H9 (cell line): Measurements from ENCODE around the gene EXOC6. TPM values are rescaled to one million over a fixed set of nuclear protein-coding genes. Genes with fewer than 3 reads are reported as not detected.

Experiments
- DNase-seq: peaks from one replicate; pipeline ENCODE4 v3.0.0-alpha.2; 2017
- H2AFZ ChIP-seq: one replicate; pipeline ENCODE4 v1.6.1; 2013; ENCODE audit warnings: mild to moderate bottlenecking, low read length, control low read depth, moderate library complexity
- H2AK5ac ChIP-seq: 2 replicates; pipeline ENCODE4 v1.6.1; 2013; ENCODE audit warnings: low read length, control low read depth, mixed read lengths; ENCODE audit not compliant: insufficient read length
- H2BK120ac ChIP-seq: one replicate; pipeline ENCODE4 v1.6.1; 2013; ENCODE audit warnings: low read depth, mild to moderate bottlenecking, low read length, control low read depth, inconsistent platforms; ENCODE audit not compliant: poor library complexity, severe bottlenecking
- H2BK12ac ChIP-seq: 2 replicates; pipeline ENCODE4 v1.6.1; 2013; ENCODE audit warnings: low read length, control low read depth, mixed read lengths, low read depth; ENCODE audit not compliant: insufficient read length
- H2BK15ac ChIP-seq: 2 replicates; pipeline ENCODE4 v1.6.1; 2013; ENCODE audit warnings: low read depth, low read length, control low read depth
- H2BK20ac ChIP-seq: one replicate; pipeline ENCODE4 v1.6.1; 2013; ENCODE audit warnings: low read depth, mild to moderate bottlenecking, low read length, control low read depth, inconsistent platforms; ENCODE audit not compliant: poor library complexity, severe bottlenecking
- H2BK5ac ChIP-seq: 2 replicates; pipeline ENCODE4 v1.6.1; 2013; ENCODE audit warnings: low read length, control low read depth, mixed read lengths; ENCODE audit not compliant: insufficient read length
- H3K14ac ChIP-seq: 2 replicates; pipeline ENCODE4 v1.6.1; 2013; ENCODE audit warnings: low read length, control low read depth; ENCODE audit not compliant: insufficient read depth
- H3K18ac ChIP-seq: 2 replicates; pipeline ENCODE4 v1.6.1; 2013; ENCODE audit warnings: low read depth, mild to moderate bottlenecking, mixed read lengths, low read length, control low read depth; ENCODE audit not compliant: insufficient read length
- H3K23ac ChIP-seq: 2 replicates; pipeline ENCODE4 v1.6.1; 2013; ENCODE audit warnings: low read length, control low read depth, mixed read lengths, low read depth; ENCODE audit not compliant: insufficient read length
- H3K23me2 ChIP-seq: 2 replicates; pipeline ENCODE4 v1.6.1; 2013; ENCODE audit warnings: low read depth, mild to moderate bottlenecking, mixed read lengths, low read length, control low read depth; ENCODE audit not compliant: insufficient read length, poor library complexity, severe bottlenecking
- H3K27ac ChIP-seq: 2 replicates; pipeline ENCODE4 v1.5.1; 2013; ENCODE audit warnings: low read length, control low read depth, mixed read lengths, low read depth; ENCODE audit not compliant: insufficient read length
- H3K27me3 ChIP-seq: 2 replicates; pipeline ENCODE4 v1.6.1; 2013; ENCODE audit warnings: low read length, control low read depth, inconsistent platforms; ENCODE audit not compliant: insufficient read depth
- H3K4ac ChIP-seq: 2 replicates; pipeline ENCODE4 v1.6.1; 2013; ENCODE audit warnings: low read depth, mild to moderate bottlenecking, control low read depth, inconsistent platforms, low read length, moderate library complexity
- H3K4me1 ChIP-seq: 2 replicates; pipeline ENCODE4 v1.6.1; 2013; ENCODE audit warnings: low read length, control low read depth, inconsistent platforms; ENCODE audit not compliant: insufficient read depth
- H3K4me2 ChIP-seq: 2 replicates; pipeline ENCODE4 v1.6.1; 2013; ENCODE audit warnings: low read length, control low read depth, mixed read lengths; ENCODE audit not compliant: insufficient read length, insufficient read depth
- H3K56ac ChIP-seq: 2 replicates; pipeline ENCODE4 v1.6.1; 2013; ENCODE audit warnings: low read depth, mild to moderate bottlenecking, mixed read lengths, low read length, control low read depth; ENCODE audit not compliant: insufficient read length
- H3K79me1 ChIP-seq: 2 replicates; pipeline ENCODE4 v1.6.1; 2013; ENCODE audit warnings: low read depth, mild to moderate bottlenecking, moderate library complexity, low read length, control low read depth, inconsistent platforms; ENCODE audit not compliant: insufficient read depth, poor library complexity, severe bottlenecking
- H3K79me2 ChIP-seq: 2 replicates; pipeline ENCODE4 v1.6.1; 2013; ENCODE audit warnings: low read length, control low read depth, inconsistent platforms; ENCODE audit not compliant: insufficient read depth
- H3K9ac ChIP-seq: 2 replicates; pipeline ENCODE4 v1.6.1; 2013; ENCODE audit warnings: low read length, control low read depth, mixed read lengths; ENCODE audit not compliant: insufficient read length; ENCODE audit errors: extremely low read depth
- H3K9me3 ChIP-seq: one replicate; pipeline ENCODE4 v1.6.1; 2013; ENCODE audit warnings: low read depth, low read length, inconsistent platforms; ENCODE audit not compliant: control insufficient read depth
- H3T11ph ChIP-seq: one replicate; pipeline ENCODE4 v1.6.1; 2013; ENCODE audit warnings: mild to moderate bottlenecking, low read length, control low read depth, inconsistent platforms
- H4K20me1 ChIP-seq: one replicate; pipeline ENCODE4 v1.6.1; 2013; ENCODE audit not compliant: control insufficient read depth, insufficient read length, insufficient read depth
- H4K5ac ChIP-seq: 2 replicates; pipeline ENCODE4 v1.6.1; 2013; ENCODE audit warnings: low read depth, mild to moderate bottlenecking, mixed read lengths, low read length, control low read depth; ENCODE audit not compliant: insufficient read length
- H4K8ac ChIP-seq: replicated peaks from 2 replicates; pipeline ENCODE4 v1.6.1; 2013; ENCODE audit warnings: low read length, control low read depth, mixed read lengths, low read depth; ENCODE audit not compliant: insufficient read length
- H4K91ac ChIP-seq: 2 replicates; pipeline ENCODE4 v1.6.1; 2013; ENCODE audit warnings: low read depth, mild to moderate bottlenecking, moderate library complexity, mixed read lengths, low read length, control low read depth; ENCODE audit not compliant: insufficient read length
- H3K27ac Mint-ChIP-seq, 3 experiments: 2 replicates in 2 of 3; 3 replicates in 1 of 3; pipeline ENCODE4 v1.8.0; 2020 to 2021; ENCODE audit warnings: mixed read lengths in 3 of 3, mild to moderate bottlenecking in 1 of 3, moderate library complexity in 1 of 3
- H3K27me3 Mint-ChIP-seq: 2 replicates; pipeline ENCODE4 v1.8.0; 2021; ENCODE audit warnings: low read depth, mild to moderate bottlenecking, moderate library complexity, mixed read lengths
- H3K36me3 Mint-ChIP-seq, 3 experiments: 2 replicates in 2 of 3; 3 replicates in 1 of 3; pipeline ENCODE4 v1.8.0; 2020 to 2021; ENCODE audit warnings: low read depth in 3 of 3, mixed read lengths in 3 of 3; ENCODE audit not compliant: insufficient read depth in 1 of 3
- H3K4me1 Mint-ChIP-seq, 2 experiments: 2 replicates each; pipeline ENCODE4 v1.8.0; 2020; ENCODE audit warnings: mixed read lengths in 2 of 2
- H3K4me3 Mint-ChIP-seq, 2 experiments: 2 replicates in 1 of 2; 3 replicates in 1 of 2; pipeline ENCODE4 v1.8.0; 2020 to 2021; ENCODE audit warnings: mild to moderate bottlenecking in 2 of 2, mixed read lengths in 2 of 2, moderate library complexity in 1 of 2
- H3K9me3 Mint-ChIP-seq, 2 experiments: 2 replicates in 1 of 2; 3 replicates in 1 of 2; pipeline ENCODE4 v1.8.0; 2020; ENCODE audit warnings: mild to moderate bottlenecking in 2 of 2, mixed read lengths in 2 of 2, moderate library complexity in 1 of 2
- CTCF ChIP-seq: fragments of 200-600 bp; sonication (generic); conservative IDR thresholded peaks from 3 replicates; pipeline ENCODE4 v1.8.0; 2021; ENCODE audit warnings: antibody characterized with exemption, mild to moderate bottlenecking
- WGBS: extraction: QIAGEN DNeasy Blood & Tissue Kit; methylation state at CpG from one replicate; pipeline ENCODE4 v1.1.7; 2013; ENCODE audit warnings: missing lambda C conversion rate, low lambda C conversion rate, mixed read lengths; ENCODE audit not compliant: insufficient read length; ENCODE audit errors: extremely low coverage; 5-methylcytosine and 5-hydroxymethylcytosine counted together
- total RNA-seq: library from RNA; stranded (reverse); gene quantifications from 2 replicates; pipeline ENCODE4 v1.2.1, GENCODE V29; 2021

EXOC6 gene
- total RNA-seq, 1 experiment from 2014 or later: 9.0 TPM

GRCh38 chr10:92801978-92802872 is 46.1 kb upstream of the EXOC6 start:
- Histone ChIP-seq H2BK20ac (no peak overlapping the region), H3K9ac (no peak overlapping the region), H3K14ac (no peak overlapping the region), H3K23me2 (no peaks in the 10 kb centered on the region), H3K9me3 (no peaks in the 10 kb centered on the region), H4K91ac (no peak overlapping the region), H4K5ac (no peak overlapping the region), H3K4ac (no peak overlapping the region), H2BK120ac (no peak overlapping the region), H3K79me1 (no peaks in the 10 kb centered on the region), H3K18ac (no peak overlapping the region), H3K27ac (no peak overlapping the region), H4K8ac (no peak overlapping the region), H4K20me1 (peaks cover 3% of the 10 kb centered on the region), H2BK5ac (no peak overlapping the region), H2AK5ac (no peak overlapping the region), H2AFZ (no peak overlapping the region), H3K4me2 (no peak overlapping the region), H2BK15ac (no peak overlapping the region), H2BK12ac (no peak overlapping the region), H3K79me2 (no peaks in the 10 kb centered on the region), H3K4me1 (no peaks in the 10 kb centered on the region), H3T11ph (no peak overlapping the region), H3K56ac (no peak overlapping the region), H3K23ac (no peak overlapping the region), H3K27me3 (no peaks in the 10 kb centered on the region)
- DNase-seq: no peak
- Mint-ChIP-seq H3K27me3 (no peaks in the 10 kb centered on the region; the same call in 1 of the 2 replicates), H3K9me3 (peaks cover 0 to under 1% of the 10 kb centered on the region in 2 experiments; a peak in 1 of 5 replicates), H3K4me3 (no peak overlapping the region), H3K4me1 (peaks cover 8 to 18% of the 10 kb centered on the region in 2 experiments), H3K36me3 (no peaks in the 10 kb centered on the region), H3K27ac (no peak overlapping the region)
- no peak for TF ChIP-seq CTCF
- WGBS: no CpG with 5 or more reads among the region's 9 CpGs
